ENCODE measurements around the gene DNM3.

GRCh38 chr1:172447641-172448040 is 606.3 kb downstream of the DNM3 start:
- TF ChIP-seq CTCF (IDR thresholded peaks at IDR 0.05; ENCODE audit: low read depth, low read length) (no peak), POLR2A (IDR thresholded peaks at IDR 0.05; ENCODE audit: extremely low read depth, insufficient read length) (no peak), MAX (IDR thresholded peaks at IDR 0.05; ENCODE audit: low read depth, low read length) (no peak), MYC (IDR thresholded peaks at IDR 0.05; ENCODE audit: low read depth, low read length) (no peak)
